PC-9 (cell line): ENCODE measurements around the gene PRSS56. TPM values are rescaled to one million over a fixed set of nuclear protein-coding genes. Genes with fewer than 3 reads are reported as not detected.

Source experiments
- BruUV-seq: library from RNA; stranded (reverse); fragments of 400-500 nt; replicated peaks from 2 replicates; lab custom pipeline; 2021; lab: Mats Ljungman, UMichigan
- CTCF ChIA-PET: fragments of 300-600 bp; sonication (Branson Sonifier 250); formaldehyde crosslinking; loops from one replicate; lab custom pipeline; 2022; ENCODE audit warnings: antibody characterized with exemption; lab: Charles Lee
- POLR2A ChIA-PET: fragments of 300-600 bp; sonication (Branson Sonifier 250); formaldehyde crosslinking; loops from one replicate; lab custom pipeline; 2022; ENCODE audit warnings: antibody characterized with exemption; ENCODE audit not compliant: unreplicated experiment; lab: Charles Lee
- DNase-seq, 2 experiments: peaks; one replicate each; pipeline versions ENCODE4 v3.0.0 to v3.0.0-alpha.2; 2015 to 2022; ENCODE audit warnings: mixed read lengths in 1 of 2
- H2AFZ ChIP-seq: fragments of 200-600 bp; sonication (generic); 2 replicates; pipeline ENCODE4 v1.8.1; 2017; ENCODE audit warnings: antibody characterized with exemption
- H3F3A ChIP-seq: fragments of 200-600 bp; sonication (generic); 2 replicates; pipeline ENCODE4 v1.8.1; 2017; ENCODE audit warnings: antibody characterized with exemption, mild to moderate bottlenecking, low read depth; ENCODE audit not compliant: insufficient read depth
- H3K27ac ChIP-seq: fragments of 200-600 bp; sonication (generic); 2 replicates; pipeline ENCODE4 v1.6.1; 2016; ENCODE audit warnings: mixed run types
- H3K27me3 ChIP-seq: fragments of 200-600 bp; sonication (generic); 2 replicates; pipeline ENCODE4 v1.6.1; 2016; ENCODE audit warnings: low read depth, mixed run types; ENCODE audit not compliant: insufficient read depth
- H3K36me3 ChIP-seq: fragments of 200-600 bp; sonication (generic); 2 replicates; pipeline ENCODE4 v1.6.1; 2016; ENCODE audit warnings: low read depth, mixed run types
- H3K4me1 ChIP-seq: fragments of 200-600 bp; sonication (generic); replicated peaks from 2 replicates; pipeline ENCODE4 v1.6.1; 2016; ENCODE audit warnings: mixed run types; ENCODE audit not compliant: insufficient read depth
- H3K4me2 ChIP-seq: fragments of 200-600 bp; sonication (generic); 2 replicates; pipeline ENCODE4 v1.6.1; 2017; ENCODE audit warnings: mixed run types
- H3K4me3 ChIP-seq: fragments of 200-600 bp; sonication (generic); 2 replicates; pipeline ENCODE4 v1.6.1; 2016; ENCODE audit warnings: mixed run types
- H3K79me2 ChIP-seq: fragments of 200-600 bp; sonication (generic); 2 replicates; pipeline ENCODE4 v1.6.1; 2017; ENCODE audit warnings: low read depth, mixed run types
- H3K9me2 ChIP-seq: fragments of 200-600 bp; sonication (generic); 2 replicates; pipeline ENCODE4 v1.8.1; 2017; ENCODE audit warnings: mild to moderate bottlenecking; ENCODE audit not compliant: insufficient read depth
- H3K9me3 ChIP-seq: fragments of 200-600 bp; sonication (generic); 2 replicates; pipeline ENCODE4 v1.8.1; 2016; ENCODE audit warnings: low read depth; ENCODE audit not compliant: insufficient read depth
- H4K20me1 ChIP-seq: fragments of 200-600 bp; sonication (generic); 2 replicates; pipeline ENCODE4 v1.8.1; 2017; ENCODE audit not compliant: insufficient read depth
- EZH2 ChIP-seq: fragments of 200-600 bp; sonication (generic); IDR thresholded peaks from 2 replicates; pipeline ENCODE4 v1.8.0; 2017; ENCODE audit warnings: antibody characterized with exemption, low read depth
- intact Hi-C: fragments of 100-400 bp; cut with micrococcal nuclease; formaldehyde crosslinking; loops from one replicate; pipeline ENCODE4 v1.10.0; 2022; ENCODE audit not compliant: unreplicated experiment
- total RNA-seq: library from RNA; stranded (reverse); gene quantifications from 2 replicates; pipeline ENCODE4 v1.2.3, GENCODE V29; 2021
- TF ChIP-seq, protein P1 (sequence below): fragments of 200-600 bp; sonication (generic); conservative IDR thresholded peaks from 2 replicates; pipeline ENCODE4 v1.6.1; 2017; ENCODE audit warnings: mixed run types, antibody characterized with exemption, mild to moderate bottlenecking, moderate library complexity

Gene PRSS56
- total RNA-seq, 1 experiment from 2014 or later = not detected

DNA sequence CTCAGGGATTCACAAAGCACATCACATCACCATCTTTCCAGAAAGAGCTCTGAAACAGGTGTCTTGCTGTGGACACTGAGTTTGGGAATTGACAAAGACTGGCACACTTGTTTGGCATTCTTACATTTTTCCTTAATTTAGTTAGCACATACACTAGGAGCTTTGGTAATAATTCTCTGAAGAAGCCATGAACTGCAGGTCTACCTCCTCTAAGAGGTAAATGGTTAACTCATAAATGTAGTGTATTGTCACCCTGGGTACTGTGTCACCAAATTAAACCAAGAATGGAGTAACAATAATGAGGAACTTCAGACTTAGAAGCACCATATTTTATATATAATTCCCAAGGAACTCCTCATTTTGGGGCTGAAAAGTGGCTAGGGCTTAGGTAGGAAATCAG is 52.9 kb downstream of the PRSS56 start:
- ChIA-PET CTCF (no interaction called here), POLR2A (no interaction called here)
- no peak overlapping the region for H3K27ac ChIP-seq
- H3K9me2 ChIP-seq = no peaks in the 10 kb centered on the region
- no peak for DNase-seq
- H3K4me2 ChIP-seq = no peak overlapping the region
- peaks cover 6% of the 10 kb centered on the region; the same call in 1 of the 2 replicates for H3K36me3 ChIP-seq
- H2AFZ ChIP-seq = no peak overlapping the region
- no peaks in the 10 kb centered on the region for H4K20me1 ChIP-seq
- H3K4me3 ChIP-seq = no peak overlapping the region
- H3K9me3 ChIP-seq = no peaks in the 10 kb centered on the region
- no peaks in the 10 kb centered on the region for H3K4me1 ChIP-seq
- no peaks in the 10 kb centered on the region for H3K27me3 ChIP-seq
- BruUV-seq = no TSS peak
- no peaks in the 10 kb centered on the region for H3F3A ChIP-seq
- H3K79me2 ChIP-seq = no peaks in the 10 kb centered on the region
- TF ChIP-seq EZH2 = no peak
- TF ChIP-seq, protein P1, sequence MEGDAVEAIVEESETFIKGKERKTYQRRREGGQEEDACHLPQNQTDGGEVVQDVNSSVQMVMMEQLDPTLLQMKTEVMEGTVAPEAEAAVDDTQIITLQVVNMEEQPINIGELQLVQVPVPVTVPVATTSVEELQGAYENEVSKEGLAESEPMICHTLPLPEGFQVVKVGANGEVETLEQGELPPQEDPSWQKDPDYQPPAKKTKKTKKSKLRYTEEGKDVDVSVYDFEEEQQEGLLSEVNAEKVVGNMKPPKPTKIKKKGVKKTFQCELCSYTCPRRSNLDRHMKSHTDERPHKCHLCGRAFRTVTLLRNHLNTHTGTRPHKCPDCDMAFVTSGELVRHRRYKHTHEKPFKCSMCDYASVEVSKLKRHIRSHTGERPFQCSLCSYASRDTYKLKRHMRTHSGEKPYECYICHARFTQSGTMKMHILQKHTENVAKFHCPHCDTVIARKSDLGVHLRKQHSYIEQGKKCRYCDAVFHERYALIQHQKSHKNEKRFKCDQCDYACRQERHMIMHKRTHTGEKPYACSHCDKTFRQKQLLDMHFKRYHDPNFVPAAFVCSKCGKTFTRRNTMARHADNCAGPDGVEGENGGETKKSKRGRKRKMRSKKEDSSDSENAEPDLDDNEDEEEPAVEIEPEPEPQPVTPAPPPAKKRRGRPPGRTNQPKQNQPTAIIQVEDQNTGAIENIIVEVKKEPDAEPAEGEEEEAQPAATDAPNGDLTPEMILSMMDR = no peak
- intact Hi-C loops = no loop called here

GRCh38 chr2:232573771-232574435 is 53.7 kb downstream of the PRSS56 start:
- no TSS peak for BruUV-seq
- Histone ChIP-seq H3K27me3 (no peaks in the 10 kb centered on the region), H3K36me3 (no peaks in the 10 kb centered on the region), H3K4me1 (no peaks in the 10 kb centered on the region), H3K9me3 (no peaks in the 10 kb centered on the region), H4K20me1 (no peaks in the 10 kb centered on the region), H3K4me2 (no peak overlapping the region), H3K79me2 (no peaks in the 10 kb centered on the region), H3K27ac (no peak overlapping the region), H3K4me3 (no peak overlapping the region), H3K9me2 (no peaks in the 10 kb centered on the region), H3F3A (no peaks in the 10 kb centered on the region), H2AFZ (no peak overlapping the region)
- intact Hi-C loops = no loop called here
- ChIA-PET POLR2A (no interaction called here), CTCF (no interaction called here)
- DNase-seq = no peak
- TF ChIP-seq, protein P1 = no peak
- no peak for TF ChIP-seq EZH2

DNA sequence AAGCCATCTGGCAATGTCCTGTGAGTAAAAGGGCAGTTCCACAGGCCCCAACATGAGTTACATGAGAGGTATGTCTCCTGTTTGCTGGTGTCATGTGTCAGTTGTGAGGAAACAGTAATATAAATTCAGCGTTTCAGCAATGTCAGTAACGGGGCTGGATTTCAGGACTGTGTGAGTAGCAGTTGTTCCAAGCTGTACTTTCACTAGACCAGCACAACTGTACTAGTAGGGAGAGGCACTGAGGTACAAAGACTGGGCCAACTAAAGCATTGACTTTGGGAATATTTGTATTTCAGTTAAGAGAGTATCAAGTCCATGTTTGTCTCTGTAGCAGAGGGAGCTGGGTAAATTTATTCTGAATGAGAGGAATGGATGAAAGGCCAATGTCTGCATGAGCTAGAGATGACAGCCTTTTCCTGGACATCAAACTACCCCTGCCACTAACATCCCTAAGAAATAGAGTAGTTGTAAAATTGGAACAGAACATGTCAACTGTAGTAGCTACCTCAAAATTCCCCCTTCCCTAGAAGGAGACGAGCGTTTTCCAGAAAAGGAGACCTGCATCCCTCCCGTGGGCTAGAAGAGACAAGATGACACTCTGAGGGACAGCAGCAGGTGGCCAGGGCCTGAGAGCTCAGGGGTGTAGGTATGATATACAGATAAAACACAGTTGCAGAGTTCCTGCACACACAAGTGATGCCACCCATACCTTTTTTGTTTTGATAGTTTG is 54.7 kb downstream of the PRSS56 start:
- no peaks in the 10 kb centered on the region for H3K79me2 ChIP-seq
- H3K27me3 ChIP-seq = no peaks in the 10 kb centered on the region
- no peaks in the 10 kb centered on the region for H4K20me1 ChIP-seq
- BruUV-seq = no TSS peak
- DNase-seq = no peak
- intact Hi-C loops = no loop called here
- H3K36me3 ChIP-seq = no peaks in the 10 kb centered on the region
- no peaks in the 10 kb centered on the region for H3K4me1 ChIP-seq
- TF ChIP-seq, protein P1 = no peak
- TF ChIP-seq EZH2 = no peak
- no peak overlapping the region for H3K4me2 ChIP-seq
- no peak overlapping the region for H2AFZ ChIP-seq
- ChIA-PET CTCF (no interaction called here), POLR2A (interaction anchor here (0.6 kb wide), 1 partner anchor 1110 kb away, joined by 4 read pairs; the partner anchor contains the start of gene NCL)
- no peaks in the 10 kb centered on the region for H3K9me3 ChIP-seq
- no peaks in the 10 kb centered on the region for H3F3A ChIP-seq
- H3K27ac ChIP-seq = no peak overlapping the region
- H3K9me2 ChIP-seq = no peaks in the 10 kb centered on the region
- H3K4me3 ChIP-seq = no peak overlapping the region

Other genes with a start within 250 kb of the PRSS56 start
- 47.5 and 57.8 TPM in 2 replicates for gene ALPP, start 141.6 kb upstream of the PRSS56 start, total RNA-seq
- 0.76 and 1.2 TPM in 2 replicates for gene ALPG, start 113.5 kb upstream of the PRSS56 start, total RNA-seq
- not detected in 2 replicates for gene ALPI, start 64.2 kb upstream of the PRSS56 start, total RNA-seq
- not detected in 2 replicates for gene ECEL1, start 32.6 kb upstream of the PRSS56 start, total RNA-seq
- gene CHRND, start 5.8 kb downstream of the PRSS56 start, total RNA-seq = not detected in 2 replicates
- not detected in 2 replicates for gene CHRNG, start 19.3 kb downstream of the PRSS56 start, total RNA-seq
- 12.7 and 14.7 TPM in 2 replicates for gene TIGD1, start 30.2 kb downstream of the PRSS56 start, total RNA-seq
- gene EIF4E2, start 30.3 kb downstream of the PRSS56 start, total RNA-seq = 69.3 and 69.6 TPM in 2 replicates
- gene EFHD1, start 113.2 kb downstream of the PRSS56 start, total RNA-seq = 10.6 and 15.0 TPM in 2 replicates
- 86.4 and 101 TPM in 2 replicates for gene GIGYF2, start 176.9 kb downstream of the PRSS56 start, total RNA-seq